IPS-NIHi7 (cell line): ENCODE results near the gene SPTBN4.
A peak's percentile ranks its signal among the peaks of the same experiment; 100 is the strongest.
"Not testable (repeated sequence)": the region's sequence is repeated elsewhere in the genome, so short reads cannot be mapped to it uniquely, and the experiment has no call there.

Experiments used
- DNase-seq: peaks from one replicate; pipeline ENCODE4 v3.0.0; 2012; ENCODE audit warnings: mixed read lengths; ENCODE audit errors: extremely low spot score

SPTBN4 gene

DNA sequence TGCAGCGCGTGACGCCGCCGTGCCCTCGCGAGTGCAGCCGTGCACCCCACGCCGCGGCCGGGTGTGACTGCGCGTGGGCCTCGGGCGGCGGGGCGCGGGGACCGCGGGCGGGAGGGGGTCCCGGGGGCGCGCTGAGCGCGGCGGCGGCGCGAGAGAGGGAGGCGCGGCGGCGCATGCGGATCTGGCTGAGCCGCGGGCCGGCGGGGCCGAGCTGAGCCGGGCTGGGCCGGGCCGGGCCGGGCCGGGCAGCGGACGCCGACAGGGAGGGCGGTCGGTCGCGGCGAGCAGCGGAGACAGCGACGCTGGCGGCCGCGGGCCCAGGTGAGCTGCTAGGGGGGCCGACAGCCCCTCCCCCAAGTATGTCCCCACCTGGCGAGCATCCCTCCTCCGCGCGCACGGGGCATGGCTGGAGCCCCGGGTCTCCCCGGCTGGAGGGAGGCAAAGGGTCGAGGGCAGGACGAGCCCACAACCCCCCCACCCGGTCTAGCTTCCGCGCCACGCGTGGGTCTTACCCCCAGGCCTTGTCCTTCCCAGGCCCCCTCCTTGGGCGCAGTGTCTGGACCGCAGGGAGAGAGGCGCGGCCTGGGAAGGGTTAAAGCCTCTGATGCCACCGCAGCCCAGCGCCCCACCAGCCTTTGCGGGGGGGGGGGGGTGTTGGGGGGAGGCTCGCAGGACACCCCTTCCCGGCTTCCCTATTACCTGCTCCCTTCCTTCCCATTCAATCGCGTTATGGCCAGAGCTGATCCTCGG lies at the start of gene SPTBN4:
TSS of gene SPTBN4 (plus strand) at position 17 of the 750 bp plus-strand sequence. CDS start 5,621 bp downstream, outside the sequence.
- peak; percentile 31 for DNase-seq

- DNase-seq: no peak
Measured at GRCh38 chr19:40417643-40417981, 49.2 kb upstream of the SPTBN4 start.

DNA sequence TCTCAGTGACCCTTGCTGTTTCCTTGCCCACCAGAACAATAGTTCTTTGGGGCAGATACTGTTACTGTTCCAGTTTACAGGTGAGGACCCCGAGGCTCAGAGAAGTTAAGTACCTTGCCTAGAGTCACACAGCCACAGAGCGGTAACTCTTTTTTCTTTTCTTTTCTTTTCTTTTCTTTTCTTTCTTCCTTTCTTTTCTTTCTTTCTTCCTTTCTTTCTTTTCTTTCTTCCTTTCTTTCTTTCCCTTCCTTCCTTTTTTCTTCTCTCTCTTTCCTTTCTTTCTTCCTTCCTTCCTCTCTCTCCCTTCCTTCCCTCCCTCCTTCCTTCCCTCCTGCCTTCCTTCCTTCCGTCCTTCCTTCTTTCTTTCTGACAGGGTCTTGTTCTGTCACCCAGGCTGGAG lies 48.8 kb upstream of the SPTBN4 start:
- no peak for DNase-seq

- DNase-seq: no peak
Measured at GRCh38 chr19:40419066-40419612, 47.7 kb upstream of the SPTBN4 start.

GRCh38 chr19:40419780-40420179 lies 47.0 kb upstream of the SPTBN4 start:
- DNase-seq: no peak

DNA sequence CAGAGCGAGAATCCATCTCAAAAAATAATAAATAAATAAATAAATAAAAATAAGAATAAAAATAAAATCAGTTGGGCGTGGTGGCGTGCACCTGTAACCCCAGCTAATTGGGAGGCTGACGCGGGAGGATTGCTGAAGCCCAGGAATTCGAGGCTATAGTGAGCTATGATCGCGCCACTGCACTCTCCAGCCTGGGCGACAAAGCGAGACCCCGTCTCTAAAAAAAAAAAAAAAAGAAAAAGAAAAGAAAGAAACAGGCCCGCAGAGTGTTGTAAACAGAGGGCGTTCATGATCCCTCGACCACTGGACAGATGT lies 46.4 kb upstream of the SPTBN4 start:
- DNase-seq: no peak

DNA sequence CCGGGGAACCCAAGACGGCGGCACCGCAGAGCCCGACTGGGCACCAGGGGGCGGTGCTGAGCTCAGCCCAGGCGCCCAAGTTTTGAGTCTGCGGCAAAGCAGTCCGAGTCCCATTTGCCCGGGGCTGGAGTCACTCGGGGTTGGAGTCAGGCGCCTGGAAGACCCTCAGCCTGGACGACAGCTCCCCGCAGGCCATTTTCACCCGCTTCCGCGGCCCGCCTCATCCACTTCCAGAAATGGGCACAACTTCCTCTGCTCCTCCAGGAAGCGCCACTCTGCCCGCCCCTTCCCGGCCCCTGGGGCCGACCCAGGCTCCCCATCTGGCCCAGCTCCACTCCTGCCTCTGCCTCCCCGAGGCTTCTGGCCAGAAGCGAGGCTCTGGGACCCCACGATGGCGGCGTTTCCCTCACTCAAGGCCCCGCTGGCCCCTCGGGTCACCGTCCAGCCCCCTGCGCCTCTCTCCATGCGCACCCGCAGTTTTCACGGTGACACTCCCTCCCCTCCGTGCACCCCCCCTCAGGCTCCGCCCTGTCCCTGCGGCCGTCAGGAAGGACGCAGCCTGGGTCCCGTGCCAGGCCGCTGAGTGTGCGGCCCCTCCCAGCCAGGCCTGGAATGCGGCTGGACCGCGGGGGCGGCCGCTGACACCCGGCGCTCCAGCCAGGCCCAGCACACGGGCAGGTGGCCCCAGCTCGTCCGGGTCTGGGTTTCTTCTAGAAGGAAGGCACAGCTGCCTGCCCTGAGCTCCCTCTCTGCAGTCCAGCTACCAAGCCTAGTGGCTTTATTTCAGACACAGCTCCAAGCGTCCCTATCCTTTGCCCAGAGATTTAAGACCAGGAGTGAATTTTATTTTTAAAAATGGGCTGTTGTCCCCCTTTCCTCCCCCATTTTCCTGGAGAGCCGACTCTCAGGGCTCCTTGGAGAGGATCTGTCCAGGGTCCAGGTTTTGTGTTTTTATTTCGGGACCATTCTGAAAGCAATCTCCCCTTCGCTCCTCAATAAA lies 45.7 kb upstream of the SPTBN4 start:
- peak; percentile 88 for DNase-seq

GRCh38 chr19:40421993-40422747 lies 44.6 kb upstream of the SPTBN4 start:
- DNase-seq: no peak

- DNase-seq: no peak
Measured at GRCh38 chr19:40422748-40423566, 43.8 kb upstream of the SPTBN4 start.

DNA sequence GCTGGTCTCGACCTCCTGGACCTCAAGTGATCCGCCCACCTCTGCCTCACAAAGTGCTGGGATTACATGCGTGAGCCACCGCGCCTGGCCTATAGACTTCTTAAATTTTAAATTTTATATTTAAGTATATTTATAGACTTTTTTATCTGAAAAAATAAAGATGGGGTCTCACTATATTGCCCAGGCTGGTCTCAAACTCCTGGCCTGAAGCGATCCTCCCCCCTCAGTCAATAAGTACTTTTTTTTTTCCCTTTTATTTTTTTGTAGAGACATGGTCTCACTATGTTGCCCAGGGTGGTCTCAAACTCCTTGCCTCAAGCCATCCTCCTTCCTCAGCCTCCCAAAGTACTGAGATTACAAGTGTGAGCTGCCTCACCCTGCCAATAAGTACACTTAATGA lies 42.9 kb upstream of the SPTBN4 start:
- DNase-seq: no peak

DNA sequence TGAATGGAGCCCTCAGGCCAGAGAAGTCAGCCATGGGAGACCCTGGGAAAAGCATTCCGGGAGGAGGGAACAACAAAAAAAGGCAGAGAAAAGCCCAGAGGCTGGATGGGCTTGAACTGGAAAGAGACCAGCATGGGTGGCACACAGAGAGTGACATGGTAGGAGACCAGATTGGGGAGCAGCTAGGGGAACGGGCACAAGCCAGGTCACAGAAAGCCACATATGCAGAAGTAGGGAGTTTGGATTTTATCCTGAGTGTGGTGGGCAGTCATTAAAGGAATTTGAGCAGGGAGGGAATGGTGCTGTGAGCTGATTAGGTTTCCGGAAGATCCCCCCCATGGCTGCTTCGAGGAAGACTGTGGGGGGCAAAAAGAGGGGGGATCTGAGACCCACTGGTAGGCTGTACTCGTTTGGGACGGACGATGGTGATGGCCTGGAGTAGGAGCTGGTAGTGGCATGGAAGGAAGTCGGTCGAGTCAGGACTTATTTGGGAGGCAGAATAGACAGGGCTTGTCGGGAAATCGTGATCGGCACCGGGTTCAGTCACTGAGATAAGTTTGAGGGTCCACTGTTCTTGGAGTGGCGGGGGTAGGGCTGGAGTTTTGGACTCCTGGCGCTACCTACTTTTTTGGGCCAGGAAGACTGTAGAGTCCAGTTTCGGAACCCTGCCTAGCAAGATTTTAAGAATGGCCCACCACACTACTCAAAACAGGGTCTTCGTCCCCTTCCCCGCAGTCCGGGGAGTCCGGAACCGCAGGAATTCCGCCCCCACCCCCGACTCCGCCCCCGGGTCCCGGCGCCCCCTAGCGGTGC lies 42.0 kb upstream of the SPTBN4 start:
- no peak for DNase-seq

DNA sequence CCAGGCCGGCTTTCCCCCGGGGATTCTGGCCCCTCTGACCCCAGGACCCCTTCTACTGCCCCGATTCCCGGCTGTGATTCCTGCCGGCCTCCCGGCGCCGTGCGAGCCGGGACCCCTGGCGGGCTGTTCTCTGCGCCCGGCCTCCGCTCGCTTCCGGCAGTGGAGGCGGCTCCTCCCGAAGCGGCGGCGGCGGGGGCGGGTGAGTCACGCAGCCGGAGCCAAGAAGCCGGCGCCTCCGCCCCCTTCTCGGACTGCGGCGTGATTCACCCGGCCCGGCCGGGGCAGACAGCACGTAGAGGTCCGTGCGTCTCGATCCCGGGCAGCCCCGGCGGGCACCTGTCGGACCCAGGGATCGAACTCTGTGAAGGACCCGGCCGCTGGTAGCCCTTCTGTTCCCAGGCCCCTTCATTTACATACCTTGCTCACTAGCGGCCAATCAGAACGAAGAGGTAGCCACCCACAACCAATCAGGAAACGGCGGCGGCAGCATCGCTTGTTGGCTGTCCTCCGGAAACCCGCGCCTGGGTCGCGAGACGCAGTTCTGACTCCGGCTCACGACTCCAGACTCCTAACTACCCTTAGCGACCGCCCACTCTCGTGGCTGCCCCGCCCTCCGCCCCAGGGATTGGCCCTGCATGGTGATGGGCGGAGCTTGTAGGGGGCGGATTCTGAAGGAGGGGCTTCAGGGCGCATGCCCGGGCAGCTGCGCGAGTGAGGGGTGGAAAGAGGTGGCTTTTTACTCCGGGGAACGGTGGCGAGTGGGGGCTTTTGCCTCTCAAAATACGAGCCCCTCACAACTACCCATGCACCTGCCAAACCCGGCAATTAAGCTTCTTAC lies 41.1 kb upstream of the SPTBN4 start, which contains the start of gene SERTAD1:
TSS of gene SERTAD1 (minus strand) at position 543 of the 838 bp plus-strand sequence. CDS start 2,446 bp downstream, outside the sequence.
- DNase-seq: peak; percentile 96

- not testable (repeated sequence) for DNase-seq
Measured at GRCh38 chr19:40428197-40428596, 38.6 kb upstream of the SPTBN4 start.

- not testable (repeated sequence) for DNase-seq
Measured at GRCh38 chr19:40430242-40430641, 36.6 kb upstream of the SPTBN4 start.

GRCh38 chr19:40431698-40432097 lies 35.1 kb upstream of the SPTBN4 start:
- no peak for DNase-seq

DNA sequence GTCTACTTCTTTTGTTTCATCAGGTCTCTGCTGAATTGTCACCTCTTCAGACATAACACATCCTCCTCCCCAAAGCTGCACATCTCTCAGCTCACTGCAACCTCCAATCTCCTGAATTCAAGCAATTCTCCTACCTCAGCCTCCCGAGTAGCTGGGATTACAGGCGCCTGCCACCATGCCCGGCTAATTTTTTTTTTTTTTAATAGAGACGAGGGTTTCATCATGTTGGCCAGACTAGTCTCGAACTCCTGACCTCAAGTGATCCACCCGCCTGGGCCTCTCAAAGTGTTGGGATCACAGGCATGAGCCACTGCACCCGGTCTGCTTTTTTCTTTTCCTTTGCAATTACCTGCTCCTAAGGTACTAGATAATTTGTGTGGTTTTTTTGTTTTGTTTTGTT lies 34.0 kb upstream of the SPTBN4 start:
- not testable (repeated sequence) for DNase-seq

- peak; percentile 80 for DNase-seq
Measured at GRCh38 chr19:40433391-40434216, 33.2 kb upstream of the SPTBN4 start.

DNA sequence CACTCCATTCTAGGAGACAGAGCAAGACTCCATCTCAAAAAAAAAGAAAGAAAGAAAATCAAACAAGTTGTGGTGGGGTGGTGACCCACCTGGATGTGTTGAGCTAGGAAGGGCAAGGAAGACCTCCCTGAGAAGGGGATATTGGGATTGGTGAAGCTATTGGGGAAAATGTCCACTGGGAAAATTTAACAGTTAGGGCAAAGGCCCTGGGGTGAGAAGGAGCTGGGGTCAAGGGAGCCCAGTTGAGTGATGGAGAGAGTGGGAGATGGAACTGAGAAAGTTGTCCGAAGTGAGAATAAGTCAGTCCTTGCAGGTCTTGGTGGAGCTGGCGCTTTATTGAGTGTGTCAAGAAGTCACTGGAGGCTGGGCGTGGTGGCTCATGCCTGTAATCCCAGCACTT lies 28.5 kb upstream of the SPTBN4 start:
- no peak for DNase-seq
